B cell (primary cell): ENCODE data around the gene NBPF1. TPM values are rescaled to one million over a fixed set of nuclear protein-coding genes. Genes with fewer than 3 reads are reported as not detected.
"Not testable (repeated sequence)": the region's sequence is repeated elsewhere in the genome, so short reads cannot be mapped to it uniquely, and the experiment has no call there.

Experiments used
- ATAC-seq: fragments of 200-7000 bp; cut with Tn5 transposase; one replicate; pipeline ENCODE4 v1.10.0; 2021; ENCODE audit warnings: low read depth, mild to moderate bottlenecking, moderate number of reproducible peaks, moderate library complexity
- CTCF ChIA-PET: fragments of 350-600 bp; sonication (Branson Sonifier 250); formaldehyde crosslinking; loops from one replicate; lab custom pipeline; 2021; ENCODE audit warnings: antibody characterized with exemption, inconsistent platforms; lab: Charles Lee
- POLR2A ChIA-PET: fragments of 350-600 bp; sonication (Branson Sonifier 250); formaldehyde crosslinking; loops from one replicate; lab custom pipeline; 2021; ENCODE audit warnings: antibody characterized with exemption; lab: Charles Lee
- DNase-seq: peaks from one replicate; pipeline ENCODE4 v3.0.0; 2013
- H2AFZ ChIP-seq: 2 replicates; pipeline ENCODE4 v1.6.1; 2012; ENCODE audit warnings: mild to moderate bottlenecking, low read depth, low read length; ENCODE audit not compliant: insufficient read depth, poor library complexity, severe bottlenecking
- H3K27ac ChIP-seq, 2 donors: 1 replicate in 1 of 2; 2 replicates in 1 of 2; pipeline ENCODE4 v1.5.1; 2012 to 2013; ENCODE audit warnings: low read length in 2 of 2, mild to moderate bottlenecking in 2 of 2, moderate library complexity in 1 of 2
- H3K27me3 ChIP-seq, 4 experiments: fragments of 200-600 bp in 1 of 4; sonication (generic) in 1 of 4; replicated peaks in 1 of 4; 1 replicate in 2 of 4; 2 replicates in 2 of 4; pipeline versions ENCODE4 v1.6.1 to v1.7.0; 2013 to 2016; ENCODE audit warnings: low read length in 3 of 4, mild to moderate bottlenecking in 2 of 4, mixed read lengths in 1 of 4, moderate library complexity in 1 of 4; ENCODE audit not compliant: insufficient read depth in 4 of 4, control insufficient read depth in 3 of 4; ENCODE audit errors: control extremely low read depth in 1 of 4
- H3K36me3 ChIP-seq, 2 experiments: replicated peaks in 1 of 2; 1 replicate in 1 of 2; 2 replicates in 1 of 2; pipeline versions ENCODE4 v1.6.1 to v1.7.1; 2013; ENCODE audit warnings: low read length in 1 of 2; ENCODE audit not compliant: insufficient read depth in 2 of 2, control insufficient read depth in 1 of 2; ENCODE audit errors: control extremely low read depth in 1 of 2, extremely low read depth in 1 of 2
- H3K4me1 ChIP-seq, 2 donors: fragments of 200-600 bp in 1 of 2; sonication (generic) in 1 of 2; 1 replicate in 1 of 2; 2 replicates in 1 of 2; pipeline versions ENCODE4 v1.5.1 to v1.6.1; 2013 to 2017; ENCODE audit warnings: low read length in 2 of 2; ENCODE audit not compliant: control insufficient read depth in 2 of 2, insufficient read depth in 2 of 2
- H3K4me2 ChIP-seq: replicated peaks from 2 replicates; pipeline ENCODE3; 2012; ENCODE audit warnings: mild to moderate bottlenecking, low read depth, low read length; ENCODE audit not compliant: poor library complexity, severe bottlenecking
- H3K4me3 ChIP-seq, 5 experiments: fragments of 200-600 bp in 1 of 5; sonication (generic) in 1 of 5; 1 replicate in 3 of 5; 2 replicates in 2 of 5; pipeline versions ENCODE4 v1.5.1 to v1.7.0; 2011 to 2016; ENCODE audit warnings: low read length in 4 of 5, mild to moderate bottlenecking in 4 of 5, low read depth in 2 of 5, control low read depth in 1 of 5, moderate library complexity in 1 of 5; ENCODE audit not compliant: insufficient read depth in 1 of 5; ENCODE audit errors: control extremely low read depth in 1 of 5, extremely low read depth in 1 of 5
- H3K79me2 ChIP-seq: fragments of 200-600 bp; sonication (generic); one replicate; pipeline ENCODE4 v1.6.0; 2016; ENCODE audit warnings: low read length; ENCODE audit not compliant: control insufficient read depth, insufficient read depth
- H3K9ac ChIP-seq: fragments of 200-600 bp; sonication (generic); 2 replicates; pipeline ENCODE4 v1.6.1; 2017; ENCODE audit warnings: mild to moderate bottlenecking, low read length, moderate library complexity
- H3K9me3 ChIP-seq, 3 donors: one replicate each; pipeline versions ENCODE4 v1.6.1 to v1.7.1; 2013; ENCODE audit warnings: low read length in 2 of 3; ENCODE audit not compliant: control insufficient read depth in 2 of 3, insufficient read depth in 1 of 3; ENCODE audit errors: control extremely low read depth in 1 of 3
- H4K20me1 ChIP-seq: 2 replicates; pipeline ENCODE4 v1.6.0; 2012; ENCODE audit warnings: mild to moderate bottlenecking, low read length; ENCODE audit not compliant: insufficient read depth, control insufficient read depth, poor library complexity, severe bottlenecking
- H3K27ac Mint-ChIP-seq: one replicate; pipeline ENCODE4 v1.8.0; 2021; ENCODE audit warnings: mixed read lengths
- H3K27me3 Mint-ChIP-seq: one replicate; pipeline ENCODE4 v1.8.0; 2021; ENCODE audit warnings: mixed read lengths
- H3K4me1 Mint-ChIP-seq: one replicate; pipeline ENCODE4 v1.8.0; 2021; ENCODE audit warnings: mixed read lengths
- H3K4me3 Mint-ChIP-seq: one replicate; pipeline ENCODE4 v1.8.0; 2021; ENCODE audit warnings: mixed read lengths
- H3K9me3 Mint-ChIP-seq: one replicate; pipeline ENCODE4 v1.8.0; 2022; ENCODE audit warnings: mixed read lengths; ENCODE audit not compliant: insufficient read depth
- WGBS: methylation state at CpG from one replicate; pipeline ENCODE4 v1.1.5; 2013; ENCODE audit warnings: missing lambda C conversion rate; ENCODE audit not compliant: insufficient coverage; 5-methylcytosine and 5-hydroxymethylcytosine counted together
- intact Hi-C: fragments of 100-400 bp; cut with micrococcal nuclease; formaldehyde crosslinking; loops from one replicate; pipeline ENCODE4 v1.10.0; 2022
- polyA plus RNA-seq: library from polyadenylated mRNA; depleted of rRNA; stranded (reverse); fragments of >200 nt; gene quantifications from 2 replicates; pipeline ENCODE4 v1.2.3, GENCODE V29; 2012
- total RNA-seq, 2 donors: library from RNA; stranded (reverse); fragments of 120-200 nt in 1 of 2; gene quantifications; 1 replicate in 1 of 2; 2 replicates in 1 of 2; pipeline versions ENCODE4 v1.2.3 to v1.2.4, GENCODE V29; 2013 to 2022

NBPF1 gene
- total and polyA plus RNA-seq, 2 donors (not counting 1 experiment from before 2014, with no cell fraction given), result 19.1 to 66.3 TPM

DNA sequence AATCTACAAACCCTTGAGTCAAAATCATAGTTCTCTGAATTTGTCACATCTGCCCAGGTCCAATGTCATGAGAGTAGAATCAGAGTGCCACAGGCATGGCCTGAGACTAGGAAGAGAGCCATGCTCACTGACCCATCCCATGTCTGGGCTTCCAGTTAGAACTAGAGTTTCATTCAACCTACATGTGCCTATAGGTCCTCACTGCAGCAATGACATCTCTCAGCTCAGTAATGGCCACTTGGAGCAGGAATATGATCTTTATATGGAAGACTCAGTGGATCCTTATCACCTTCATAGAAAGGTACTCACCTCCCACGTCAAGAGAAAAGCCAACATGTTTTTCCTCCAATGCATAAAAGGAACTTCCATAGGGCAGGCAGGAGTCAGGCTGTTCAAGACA, 48.0 kb downstream of the NBPF1 start:
- POLR2A ChIA-PET, H3K4me1 Mint-ChIP-seq, ATAC-seq, H3K4me3 ChIP-seq, intact Hi-C loops, H3K27ac ChIP-seq, H3K9me3 Mint-ChIP-seq, H3K4me3 Mint-ChIP-seq, H2AFZ ChIP-seq, DNase-seq, H3K9me3 ChIP-seq, H3K4me1 ChIP-seq, H3K36me3 ChIP-seq, H3K27ac Mint-ChIP-seq, H3K27me3 ChIP-seq, H3K4me2 ChIP-seq, CTCF ChIA-PET, H3K79me2 ChIP-seq, H3K9ac ChIP-seq, H4K20me1 ChIP-seq, H3K27me3 Mint-ChIP-seq: not testable (repeated sequence)
- WGBS, result no CpG with 5 or more reads among the region's 1 CpG

DNA sequence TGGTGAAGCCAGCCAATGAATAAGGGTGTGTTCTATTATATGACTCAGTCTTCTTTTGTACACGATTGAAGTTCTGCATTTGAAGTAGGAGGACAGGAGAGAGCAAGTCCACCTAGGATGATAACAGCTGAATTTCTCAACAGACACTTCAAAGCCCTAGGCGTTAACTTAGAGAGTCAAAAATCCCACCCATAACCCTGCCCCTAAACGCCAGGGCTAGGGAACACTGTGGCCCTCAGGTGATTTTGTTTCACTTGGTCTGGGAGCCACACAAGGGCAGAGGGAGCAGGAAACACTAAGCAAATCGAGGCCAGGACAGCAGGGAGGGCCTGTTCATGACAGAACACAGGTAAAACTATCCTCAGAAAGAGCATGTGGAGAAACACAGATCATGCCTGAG, 52.3 kb downstream of the NBPF1 start:
- H3K79me2 ChIP-seq, H3K4me2 ChIP-seq, H2AFZ ChIP-seq, H3K27me3 ChIP-seq, H3K27me3 Mint-ChIP-seq, ATAC-seq, H3K4me3 ChIP-seq, intact Hi-C loops, H3K4me3 Mint-ChIP-seq, H3K4me1 ChIP-seq, H3K27ac Mint-ChIP-seq, DNase-seq, CTCF ChIA-PET, H3K4me1 Mint-ChIP-seq, H3K36me3 ChIP-seq, POLR2A ChIA-PET, H3K9me3 ChIP-seq, H4K20me1 ChIP-seq, H3K27ac ChIP-seq, H3K9ac ChIP-seq, H3K9me3 Mint-ChIP-seq: not testable (repeated sequence)
- WGBS, result no CpG with 5 or more reads among the region's 4 CpGs

DNA sequence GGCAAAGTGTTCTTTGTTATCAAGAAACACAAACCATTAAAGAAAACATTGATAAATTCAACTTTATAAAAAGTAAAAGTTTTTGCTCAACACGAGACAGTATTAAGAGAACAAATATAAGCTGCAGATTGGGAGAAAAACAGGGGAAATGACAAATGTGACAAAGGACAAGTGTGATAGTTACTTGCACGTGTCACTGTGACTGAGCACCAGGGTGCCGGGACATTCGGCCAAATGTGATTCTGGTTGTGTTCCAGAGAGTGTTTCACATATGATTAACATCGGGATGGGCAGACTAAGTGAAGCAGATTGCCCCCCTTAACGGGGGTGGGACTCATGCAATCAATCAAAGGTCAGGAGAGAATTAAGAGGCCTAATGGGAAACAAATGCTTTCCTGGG, 52.9 kb downstream of the NBPF1 start:
- H3K27me3 Mint-ChIP-seq, H3K27me3 ChIP-seq, H3K4me1 Mint-ChIP-seq, POLR2A ChIA-PET, H4K20me1 ChIP-seq, H3K4me3 Mint-ChIP-seq, H3K36me3 ChIP-seq, H3K79me2 ChIP-seq, H3K9me3 ChIP-seq, H2AFZ ChIP-seq, H3K4me2 ChIP-seq, CTCF ChIA-PET, H3K9ac ChIP-seq, H3K4me1 ChIP-seq, ATAC-seq, H3K4me3 ChIP-seq, H3K9me3 Mint-ChIP-seq, H3K27ac Mint-ChIP-seq, H3K27ac ChIP-seq, DNase-seq, intact Hi-C loops: not testable (repeated sequence)
- WGBS, result 93% methylated on average over 2 of the region's 6 CpGs

DNA sequence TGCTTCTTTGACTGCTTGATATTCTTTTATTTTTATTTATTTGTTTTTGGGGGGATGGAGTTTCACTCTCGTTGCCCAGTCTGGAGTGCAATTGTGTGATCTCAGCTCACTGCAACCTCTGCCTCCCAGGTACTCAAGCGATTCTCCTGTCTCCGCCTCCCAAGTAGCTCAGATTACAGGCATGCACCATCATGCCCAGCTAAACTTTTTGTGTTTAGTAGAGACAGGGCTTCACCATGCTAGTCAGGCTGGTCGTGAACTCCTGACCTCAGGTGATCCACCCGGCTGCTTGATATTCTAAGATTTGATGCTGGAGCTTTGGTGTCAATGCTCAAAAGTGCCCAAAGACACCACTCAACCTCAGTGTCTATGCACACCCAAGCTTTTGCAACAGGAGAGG, 53.7 kb downstream of the NBPF1 start:
- DNase-seq, CTCF ChIA-PET, H3K27ac ChIP-seq, H3K9me3 Mint-ChIP-seq, H3K4me1 ChIP-seq, H3K27me3 Mint-ChIP-seq, H3K9me3 ChIP-seq, H3K36me3 ChIP-seq, H3K9ac ChIP-seq, H3K4me3 Mint-ChIP-seq, intact Hi-C loops, ATAC-seq, H3K4me3 ChIP-seq, POLR2A ChIA-PET, H3K4me2 ChIP-seq, H3K27me3 ChIP-seq, H2AFZ ChIP-seq, H3K27ac Mint-ChIP-seq, H4K20me1 ChIP-seq, H3K4me1 Mint-ChIP-seq, H3K79me2 ChIP-seq: not testable (repeated sequence)
- no CpG with 5 or more reads among the region's 5 CpGs for WGBS
